AG20443 (cell line): ENCODE data around the gene FBXL17.
"Not testable (repeated sequence)": the region's sequence is repeated elsewhere in the genome, so short reads cannot be mapped to it uniquely, and the experiment has no call there.

Source experiments
- DNase-seq: peaks from one replicate; pipeline ENCODE4 v3.0.0; 2012; ENCODE audit warnings: low spot score, mixed read lengths

The FBXL17 gene

GRCh38 chr5:108381954-108382783, at the start of gene FBXL17:
Gene FBXL17, minus strand, starts transcription at chr5:108382098.
- DNase-seq: peak; percentile 95

- DNase-seq: no peak
Observed at GRCh38 chr5:108430931-108431608, 49.2 kb upstream of the FBXL17 start.

GRCh38 chr5:108421713-108422112, 39.8 kb upstream of the FBXL17 start:
- DNase-seq: no peak

- DNase-seq: no peak
Observed at GRCh38 chr5:108420755-108421154, 38.9 kb upstream of the FBXL17 start.

- DNase-seq: no peak
Observed at GRCh38 chr5:108420158-108420557, 38.3 kb upstream of the FBXL17 start.

GRCh38 chr5:108418197-108418596, 36.3 kb upstream of the FBXL17 start:
- DNase-seq: peak; percentile 10

GRCh38 chr5:108417166-108417670, 35.3 kb upstream of the FBXL17 start:
- no peak for DNase-seq

- no peak for DNase-seq
Observed at GRCh38 chr5:108415726-108416125, 33.8 kb upstream of the FBXL17 start.

- DNase-seq: no peak
Observed at GRCh38 chr5:108409786-108410185, 27.9 kb upstream of the FBXL17 start.

- not testable (repeated sequence) for DNase-seq
Observed at GRCh38 chr5:108405201-108405600, 23.3 kb upstream of the FBXL17 start.

GRCh38 chr5:108398964-108399363, 17.1 kb upstream of the FBXL17 start:
- DNase-seq: no peak

- not testable (repeated sequence) for DNase-seq
Observed at GRCh38 chr5:108396837-108397236, 14.9 kb upstream of the FBXL17 start.

GRCh38 chr5:108387758-108388157, 5.9 kb upstream of the FBXL17 start:
- DNase-seq: no peak

- DNase-seq: peak; percentile 8
Observed at GRCh38 chr5:108386345-108387061, 4.6 kb upstream of the FBXL17 start.

GRCh38 chr5:108384741-108385140, 2.8 kb upstream of the FBXL17 start:
- DNase-seq: no peak

GRCh38 chr5:108382784-108383330, 959 bp upstream of the FBXL17 start:
- DNase-seq: no peak

GRCh38 chr5:108381350-108381953, 446 bp downstream of the FBXL17 start:
- DNase-seq: peak; percentile 87

GRCh38 chr5:108380531-108381349, 1.2 kb downstream of the FBXL17 start:
- peak; percentile 46 for DNase-seq

- DNase-seq: peak; percentile 9
Observed at GRCh38 chr5:108379722-108380530, 2.0 kb downstream of the FBXL17 start.

- DNase-seq: no peak
Observed at GRCh38 chr5:108375768-108376167, 6.1 kb downstream of the FBXL17 start.
